ENCODE measurements around the gene RPS2. TPM values are rescaled to one million over a fixed set of nuclear protein-coding genes. Genes with fewer than 3 reads are reported as not detected.

Gene RPS2
- total and polyA plus RNA-seq, 2 of the 8 experiments (the other 6 are each of a cell fraction or from before 2014, with no cell fraction given), result 4,042 to 16,783 TPM

DNA sequence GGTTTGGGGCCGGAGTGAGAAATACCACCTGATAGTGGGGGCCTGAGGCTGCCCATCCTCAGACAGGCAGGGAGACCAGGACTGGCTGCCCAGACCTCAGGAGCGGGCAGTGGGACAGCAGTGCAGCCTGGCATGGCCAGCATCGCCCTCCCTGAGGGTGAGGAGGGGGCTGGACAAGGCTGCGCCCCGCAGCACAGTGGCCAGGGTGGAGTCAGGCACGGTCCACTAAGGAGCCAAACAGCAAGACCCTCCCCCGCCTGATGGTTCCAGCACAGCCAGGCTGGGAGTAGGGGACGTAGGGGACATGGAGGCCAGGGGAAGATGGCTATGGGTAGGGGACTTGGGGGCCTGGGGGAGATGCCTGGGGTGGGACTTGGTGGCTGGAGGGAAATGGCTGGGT lies 41.7 kb upstream of the RPS2 start:
- no peak overlapping the region for H3K14ac ChIP-seq (ENCODE audit: insufficient read length)
- no peak overlapping the region for H3K56ac ChIP-seq (replicated peaks; ENCODE audit: insufficient read length, low read depth, low read length)
- H3K4me2 ChIP-seq (ENCODE audit: insufficient read depth in 1 of 2, low read depth in 2 of 2, low read length in 2 of 2), result no peak overlapping the region
- no peak overlapping the region for H4K91ac ChIP-seq (replicated peaks; ENCODE audit: insufficient read length, low read length)
- no peaks in the 10 kb centered on the region for H3K9me3 ChIP-seq (ENCODE audit: insufficient read depth in 2 of 2, low read depth in 1 of 2, low read length in 1 of 2)
- H3K79me1 ChIP-seq (ENCODE audit: low read depth, low read length), result peaks cover 9% of the 10 kb centered on the region; the same call in 1 of the 2 replicates
- no peak overlapping the region for H2BK120ac ChIP-seq (replicated peaks; ENCODE audit: low read depth, low read length)
- H2AK5ac ChIP-seq (ENCODE audit: low read depth, low read length), result no peak overlapping the region
- H4K8ac ChIP-seq (ENCODE audit: extremely low read depth, insufficient read depth, low read length), result no peak overlapping the region
- H3K4me3 ChIP-seq (ENCODE audit: extremely low read depth in 1 of 4, insufficient read depth in 2 of 4, low read depth in 3 of 4, low read length in 4 of 4), result no peak overlapping the region
- FAIRE-seq (no peak), DNase-seq (ENCODE audit: low read depth in 1 of 2, low spot score in 2 of 2) (no peak)
- H3K4me1 ChIP-seq (replicated peaks in 1 of 4; ENCODE audit: control insufficient read depth in 3 of 4, insufficient read depth in 4 of 4, low read length in 3 of 4), result peaks cover 3 to 38% (median 22%) of the 10 kb centered on the region in 4 experiments
- WGBS, 2 experiments (ENCODE audit: extremely low coverage in 1 of 2, insufficient coverage in 1 of 2, insufficient read length in 1 of 2, insufficient replicate concordance in 2 of 2, low coverage in 1 of 2, low lambda C conversion rate in 2 of 2, missing lambda C conversion rate in 1 of 2), result 92% methylated on average over 7 of the region's 8 CpGs; no CpG with 5 or more reads in 1 of the 2 experiments
- H3K27ac ChIP-seq (ENCODE audit: low read depth, low read length), result no peak overlapping the region
- no peak overlapping the region for H2AFZ ChIP-seq (ENCODE audit: low read length)
- no peak overlapping the region for H2BK12ac ChIP-seq (ENCODE audit: low read depth, low read length)
- no peak overlapping the region for H3K18ac ChIP-seq (ENCODE audit: extremely low read depth, low read length)
- peaks cover 10 to 21% (median 15%) of the 10 kb centered on the region in 4 experiments for H3K36me3 ChIP-seq (ENCODE audit: control insufficient read depth in 2 of 4, insufficient read depth in 4 of 4, low read length in 3 of 4)
- no peak overlapping the region for H2BK15ac ChIP-seq (ENCODE audit: low read length)
- no peak overlapping the region for H4K5ac ChIP-seq (ENCODE audit: insufficient read length, low read depth, low read length)
- H3K23ac ChIP-seq (ENCODE audit: insufficient read length), result no peak overlapping the region
- ChIA-PET CTCF (ENCODE audit: partially characterized antibody) (interaction anchor here (0.7 to 4.3 kb wide), 12 partner anchors 9 to 146 kb away, joined by 3 to 55 read pairs (median 6); partner anchors contain the start of genes NPW and SYNGR3), POLR2A (ENCODE audit: partially characterized antibody) (interaction anchor here (0.6 to 4.7 kb wide), 6 partner anchors 10 to 1263 kb away, joined by 3 to 37 read pairs (median 8); partner anchors contain the start of genes RNF151, RPS2 and TRAF7)
- peaks cover 12% of the 10 kb centered on the region; the same call in 1 of the 2 replicates for H3K23me2 ChIP-seq (ENCODE audit: low read depth, low read length)
- peaks cover 29 to 61% of the 10 kb centered on the region in 2 experiments for H4K20me1 ChIP-seq (replicated peaks in 1 of 2; ENCODE audit: control insufficient read depth in 1 of 2, insufficient read depth in 2 of 2, low read length in 2 of 2)
- H3K4ac ChIP-seq (replicated peaks; ENCODE audit: insufficient read length, low read depth, low read length), result no peak overlapping the region
- H3K79me2 ChIP-seq (ENCODE audit: control insufficient read depth in 1 of 2, insufficient read depth in 2 of 2, low read length in 2 of 2), result peaks cover 22 to 52% of the 10 kb centered on the region in 2 experiments; a peak in 3 of 4 replicates
- peak overlapping the region; percentile 35; the same call in 1 of the 2 replicates for H2BK5ac ChIP-seq (ENCODE audit: low read depth, low read length)
- H3K27me3 ChIP-seq (replicated peaks in 1 of 4; ENCODE audit: control insufficient read depth in 3 of 4, extremely low read depth in 1 of 4, insufficient read depth in 3 of 4, low read length in 3 of 4), result no peaks in the 10 kb centered on the region
- H3K9ac ChIP-seq (replicated peaks in 1 of 4; ENCODE audit: extremely low read depth in 1 of 4, low read depth in 3 of 4, low read length in 3 of 4), result no peak overlapping the region
- no peak overlapping the region for H2BK20ac ChIP-seq (ENCODE audit: low read length)

All from H1 (cell line).